NCI-H526 (cell line): Measurements from ENCODE around the gene GTF3C1.

Experiments
- DNase-seq, 2 experiments: peaks; one replicate each; lab custom pipeline; 2025; lab: John Stamatoyannopoulos, UW

GTF3C1 gene

GRCh38 chr16:27516365-27516764 is 33.3 kb downstream of the GTF3C1 start:
- no peak for DNase-seq

GRCh38 chr16:27515874-27516353 is 33.8 kb downstream of the GTF3C1 start:
- DNase-seq, result peak in 1 of 2 experiments; percentile 35

- DNase-seq, result no peak
Measured at GRCh38 chr16:27514806-27515205, 34.9 kb downstream of the GTF3C1 start.

- DNase-seq, result no peak
Measured at GRCh38 chr16:27511657-27512448, 37.9 kb downstream of the GTF3C1 start.

GRCh38 chr16:27508476-27508875 is 41.2 kb downstream of the GTF3C1 start:
- no peak for DNase-seq

GRCh38 chr16:27506771-27507170 is 42.9 kb downstream of the GTF3C1 start:
- DNase-seq, result no peak

- no peak for DNase-seq
Measured at GRCh38 chr16:27505297-27506236, 44.1 kb downstream of the GTF3C1 start.

GRCh38 chr16:27503662-27504061 is 46.1 kb downstream of the GTF3C1 start:
- no peak for DNase-seq

- no peak for DNase-seq
Measured at GRCh38 chr16:27500801-27501200, 48.9 kb downstream of the GTF3C1 start.

- DNase-seq, result no peak
Measured at GRCh38 chr16:27499659-27500055, 50.1 kb downstream of the GTF3C1 start.

- DNase-seq, result no peak
Measured at GRCh38 chr16:27498916-27499658, 50.6 kb downstream of the GTF3C1 start.

- no peak for DNase-seq
Measured at GRCh38 chr16:27498031-27498825, 51.5 kb downstream of the GTF3C1 start.

- DNase-seq, result no peak
Measured at GRCh38 chr16:27495191-27495590, 54.5 kb downstream of the GTF3C1 start.

- no peak for DNase-seq
Measured at GRCh38 chr16:27492588-27492979, 57.1 kb downstream of the GTF3C1 start.

GRCh38 chr16:27491894-27492587 is 57.7 kb downstream of the GTF3C1 start:
- DNase-seq, result no peak

GRCh38 chr16:27489906-27490305 is 59.8 kb downstream of the GTF3C1 start:
- no peak for DNase-seq

- DNase-seq, result no peak
Measured at GRCh38 chr16:27489421-27489820, 60.3 kb downstream of the GTF3C1 start.

GRCh38 chr16:27486760-27487159 is 63.0 kb downstream of the GTF3C1 start:
- no peak for DNase-seq

GRCh38 chr16:27486344-27486743 is 63.4 kb downstream of the GTF3C1 start:
- no peak for DNase-seq

GRCh38 chr16:27485811-27486210 is 63.9 kb downstream of the GTF3C1 start:
- DNase-seq, result no peak

GRCh38 chr16:27485126-27485525 is 64.6 kb downstream of the GTF3C1 start:
- no peak for DNase-seq
